ENCODE data around the gene MEGF9.

The MEGF9 gene

DNA sequence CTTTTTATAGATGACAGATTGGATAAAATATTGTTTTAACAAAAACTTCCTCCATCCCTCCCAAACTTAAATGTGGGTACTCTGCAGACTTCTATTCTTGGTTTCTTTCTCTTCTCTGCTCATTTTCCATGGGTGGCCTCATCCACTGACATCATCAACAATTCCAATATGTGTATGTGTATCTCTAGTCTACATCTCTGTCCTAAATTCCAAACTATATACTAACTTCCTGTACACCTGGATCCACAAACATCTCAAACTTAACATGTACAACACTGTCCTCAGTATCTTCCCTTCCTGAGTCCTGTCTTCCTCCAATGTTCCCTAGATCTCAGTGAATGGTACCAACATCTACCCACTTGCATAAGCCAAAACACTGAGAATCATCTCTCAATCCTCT is 105.8 kb downstream of the MEGF9 start:
- DNase-seq (ENCODE audit: low read depth in 2 of 2) = peak in 1 of 2 donors; percentile 36
- no peak overlapping the region for H3K4me3 ChIP-seq (replicated peaks in 1 of 2; ENCODE audit: low read depth in 2 of 2, low read length in 2 of 2)
- TF ChIP-seq, protein P1, sequence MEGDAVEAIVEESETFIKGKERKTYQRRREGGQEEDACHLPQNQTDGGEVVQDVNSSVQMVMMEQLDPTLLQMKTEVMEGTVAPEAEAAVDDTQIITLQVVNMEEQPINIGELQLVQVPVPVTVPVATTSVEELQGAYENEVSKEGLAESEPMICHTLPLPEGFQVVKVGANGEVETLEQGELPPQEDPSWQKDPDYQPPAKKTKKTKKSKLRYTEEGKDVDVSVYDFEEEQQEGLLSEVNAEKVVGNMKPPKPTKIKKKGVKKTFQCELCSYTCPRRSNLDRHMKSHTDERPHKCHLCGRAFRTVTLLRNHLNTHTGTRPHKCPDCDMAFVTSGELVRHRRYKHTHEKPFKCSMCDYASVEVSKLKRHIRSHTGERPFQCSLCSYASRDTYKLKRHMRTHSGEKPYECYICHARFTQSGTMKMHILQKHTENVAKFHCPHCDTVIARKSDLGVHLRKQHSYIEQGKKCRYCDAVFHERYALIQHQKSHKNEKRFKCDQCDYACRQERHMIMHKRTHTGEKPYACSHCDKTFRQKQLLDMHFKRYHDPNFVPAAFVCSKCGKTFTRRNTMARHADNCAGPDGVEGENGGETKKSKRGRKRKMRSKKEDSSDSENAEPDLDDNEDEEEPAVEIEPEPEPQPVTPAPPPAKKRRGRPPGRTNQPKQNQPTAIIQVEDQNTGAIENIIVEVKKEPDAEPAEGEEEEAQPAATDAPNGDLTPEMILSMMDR (IDR thresholded peaks at IDR 0.05; ENCODE audit: low read depth, low read length) = no peak

- TF ChIP-seq, protein P1 (IDR thresholded peaks at IDR 0.05; ENCODE audit: low read depth, low read length) = no peak
- H3K4me3 ChIP-seq (replicated peaks in 1 of 2; ENCODE audit: low read depth in 2 of 2, low read length in 2 of 2) = no peak overlapping the region
- DNase-seq (ENCODE audit: low read depth in 2 of 2) = no peak
Observed at GRCh38 chr9:120603591-120603990, 110.7 kb downstream of the MEGF9 start.

DNA sequence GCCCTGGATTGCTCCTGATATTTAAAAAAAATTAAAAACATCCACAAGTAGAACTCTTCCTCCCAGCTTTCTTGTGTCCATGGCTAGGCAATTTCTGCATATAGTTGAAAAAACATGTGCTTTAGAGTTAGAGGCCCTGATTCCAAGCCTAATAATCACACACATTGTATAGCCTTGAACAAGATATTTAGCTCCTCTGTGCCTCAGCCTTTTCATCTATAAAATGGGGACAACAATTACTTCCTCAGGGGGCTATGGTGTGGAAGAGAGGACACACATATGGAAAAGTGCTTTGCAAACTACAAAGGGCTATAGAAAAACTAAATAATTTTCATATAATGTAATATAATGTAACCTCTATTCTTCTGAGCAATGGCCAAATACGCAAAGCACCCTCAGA is 111.3 kb downstream of the MEGF9 start:
- no peak for DNase-seq (ENCODE audit: low read depth in 2 of 2)
- TF ChIP-seq, protein P1 (IDR thresholded peaks at IDR 0.05; ENCODE audit: low read depth, low read length) = no peak
- no peak overlapping the region for H3K4me3 ChIP-seq (replicated peaks in 1 of 2; ENCODE audit: low read depth in 2 of 2, low read length in 2 of 2)

GRCh38 chr9:120593955-120594277 is 120.4 kb downstream of the MEGF9 start:
- no peak overlapping the region for H3K4me3 ChIP-seq (replicated peaks in 1 of 2; ENCODE audit: low read depth in 2 of 2, low read length in 2 of 2)
- TF ChIP-seq, protein P1 (IDR thresholded peaks at IDR 0.05; ENCODE audit: low read depth, low read length) = no peak
- no peak for DNase-seq (ENCODE audit: low read depth in 2 of 2)

DNA sequence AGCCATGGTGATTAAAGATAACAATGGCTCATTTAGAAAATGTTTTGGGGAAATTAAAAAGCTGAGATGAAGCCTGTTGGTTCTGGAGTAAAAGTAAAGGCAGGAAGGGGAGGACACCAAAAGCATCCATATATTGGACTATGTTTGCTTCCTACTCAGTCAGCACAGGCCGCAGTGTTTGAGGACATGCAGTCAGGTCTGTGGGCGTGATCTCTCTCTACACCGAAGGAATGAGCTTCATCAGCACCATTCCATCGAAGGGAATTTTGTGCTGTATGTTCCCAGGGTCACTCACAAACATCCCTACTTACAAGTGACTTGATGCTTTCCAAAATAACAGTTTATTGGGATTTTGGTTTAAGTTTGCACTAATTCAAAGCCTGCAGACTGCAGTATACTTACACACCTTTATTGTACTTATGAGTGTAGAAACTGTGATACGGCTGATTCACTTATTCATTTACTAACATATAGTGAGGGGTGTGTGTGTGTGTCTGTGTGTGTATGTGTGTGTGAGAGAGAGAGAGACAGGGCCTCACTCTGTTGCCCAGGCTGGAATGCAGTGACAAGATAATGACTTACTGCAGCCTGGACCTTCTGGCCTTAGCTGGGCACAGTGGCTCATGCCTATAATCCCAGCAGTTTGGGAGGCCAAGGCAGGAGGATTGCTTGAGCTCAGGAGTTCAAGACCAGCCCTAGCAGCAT is 120.9 kb downstream of the MEGF9 start:
- DNase-seq (ENCODE audit: low read depth in 2 of 2) = no peak
- H3K4me3 ChIP-seq (replicated peaks in 1 of 2; ENCODE audit: low read depth in 2 of 2, low read length in 2 of 2) = no peak overlapping the region
- TF ChIP-seq, protein P1 (IDR thresholded peaks at IDR 0.05; ENCODE audit: low read depth, low read length) = no peak

DNA sequence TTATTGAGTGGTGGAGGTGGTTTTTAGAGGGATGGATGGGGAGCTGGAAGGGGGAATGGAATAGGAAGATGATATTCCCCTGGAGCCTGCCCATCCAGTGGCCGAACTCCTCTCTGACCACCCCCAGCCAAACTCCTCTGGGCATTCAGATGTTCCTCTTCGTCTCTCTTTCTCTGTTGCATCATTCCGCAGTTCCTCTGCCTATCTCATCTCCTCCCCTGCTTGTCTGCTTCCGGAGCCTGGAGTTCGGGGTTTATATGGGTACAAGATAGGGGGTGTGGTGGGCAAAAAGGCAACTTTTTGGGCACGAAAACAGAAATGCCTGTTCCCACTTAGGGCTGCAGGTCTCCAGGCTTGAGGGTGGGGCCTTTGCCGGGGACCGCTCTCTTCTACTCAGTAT is 122.1 kb downstream of the MEGF9 start:
- TF ChIP-seq, protein P1 (IDR thresholded peaks at IDR 0.05; ENCODE audit: low read depth, low read length) = no peak
- no peak overlapping the region for H3K4me3 ChIP-seq (replicated peaks in 1 of 2; ENCODE audit: low read depth in 2 of 2, low read length in 2 of 2)
- DNase-seq (ENCODE audit: low read depth in 2 of 2) = no peak

DNA sequence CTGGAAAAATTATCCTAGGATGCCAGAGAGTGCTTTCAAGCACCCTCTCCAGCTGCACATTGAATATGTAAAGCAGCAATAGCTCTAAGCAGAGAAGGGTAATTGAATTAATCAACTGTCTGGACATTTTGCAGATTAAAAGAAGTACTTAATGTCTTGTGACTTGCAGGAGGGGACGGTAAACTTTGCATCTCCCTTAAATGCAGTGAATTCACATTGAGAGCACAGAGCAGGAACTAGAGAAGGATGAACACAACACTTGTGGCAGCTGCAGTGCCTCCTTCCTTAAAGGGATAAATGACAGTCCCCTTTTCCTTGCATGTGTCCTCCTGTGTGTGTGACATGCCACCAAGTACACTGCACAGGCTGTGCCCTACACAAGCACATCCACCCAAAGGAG is 126.9 kb downstream of the MEGF9 start:
- no peak for DNase-seq (ENCODE audit: low read depth in 2 of 2)
- TF ChIP-seq, protein P1 (IDR thresholded peaks at IDR 0.05; ENCODE audit: low read depth, low read length) = no peak
- H3K4me3 ChIP-seq (replicated peaks in 1 of 2; ENCODE audit: low read depth in 2 of 2, low read length in 2 of 2) = no peak overlapping the region

Measured in cardiac fibroblast (primary cell).